Parathyroid adenoma (tissue), 2 donors: Measurements from ENCODE around the gene SEC23A.
A peak's percentile ranks its signal among the peaks of the same experiment; 100 is the strongest.
"Not testable (repeated sequence)": the region's sequence is repeated elsewhere in the genome, so short reads cannot be mapped to it uniquely, and the experiment has no call there.

Source experiments
- H2AFZ ChIP-seq: fragments of 300-600 bp; sonication (generic); one replicate; pipeline ENCODE4 v1.7.0; 2017; ENCODE audit warnings: antibody characterized with exemption, mild to moderate bottlenecking
- H3K27ac ChIP-seq: fragments of 300-600 bp; sonication (generic); one replicate; pipeline ENCODE4 v1.7.0; 2017
- H3K27me3 ChIP-seq: fragments of 300-600 bp; sonication (generic); one replicate; pipeline ENCODE4 v1.7.0; 2017; ENCODE audit warnings: low read length; ENCODE audit not compliant: control insufficient read depth, insufficient read depth
- H3K36me3 ChIP-seq: fragments of 300-600 bp; sonication (generic); one replicate; pipeline ENCODE4 v1.7.0; 2017; ENCODE audit warnings: low read length; ENCODE audit not compliant: control insufficient read depth, insufficient read depth
- H3K4me1 ChIP-seq: fragments of 300-600 bp; sonication (generic); one replicate; pipeline ENCODE4 v1.7.0; 2017; ENCODE audit warnings: control low read depth
- H3K4me2 ChIP-seq: fragments of 300-600 bp; sonication (generic); one replicate; pipeline ENCODE4 v1.7.0; 2017; ENCODE audit warnings: low read length
- H3K4me3 ChIP-seq: fragments of 300-600 bp; sonication (generic); one replicate; pipeline ENCODE4 v1.7.0; 2017; ENCODE audit warnings: low read depth, low read length
- H3K79me2 ChIP-seq: fragments of 300-600 bp; sonication (generic); one replicate; pipeline ENCODE4 v1.7.0; 2017; ENCODE audit warnings: control low read depth
- H3K9ac ChIP-seq: fragments of 300-600 bp; sonication (generic); one replicate; pipeline ENCODE4 v1.7.0; 2017; ENCODE audit warnings: mild to moderate bottlenecking
- H3K9me3 ChIP-seq: fragments of 300-600 bp; sonication (generic); one replicate; pipeline ENCODE4 v1.7.0; 2017; ENCODE audit warnings: low read length; ENCODE audit not compliant: control insufficient read depth
- TF ChIP-seq, protein P1 (sequence below): fragments of 300-600 bp; sonication (generic); IDR thresholded peaks from one replicate; pipeline ENCODE4 v1.7.0; 2017; ENCODE audit warnings: antibody characterized with exemption, mild to moderate bottlenecking
- donor health status: primary hyperparathyroidism.

The SEC23A gene

GRCh38 chr14:39138440-39138839 is 35.4 kb upstream of the SEC23A start:
- Histone ChIP-seq H3K36me3 (no peaks in the 10 kb centered on the region), H3K9me3 (no peaks in the 10 kb centered on the region)

DNA sequence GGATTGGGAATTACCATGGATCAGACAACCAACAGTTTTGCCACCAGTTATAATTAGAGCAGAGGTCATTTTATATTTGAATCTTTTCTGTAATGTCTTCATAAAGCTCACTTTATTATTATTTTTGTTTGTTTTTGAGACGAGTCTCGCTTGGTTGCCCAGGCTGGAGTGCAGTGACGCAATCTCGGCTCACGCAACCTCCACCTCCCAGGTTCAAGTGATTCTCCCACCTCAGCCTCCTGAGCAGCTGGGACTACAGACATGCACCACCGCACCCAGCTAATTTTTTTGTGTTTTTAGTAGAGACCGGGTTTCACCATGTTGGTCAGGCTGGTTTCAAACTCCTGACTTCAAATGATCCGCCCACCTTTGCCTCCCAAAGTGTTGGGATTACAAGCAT is 34.8 kb upstream of the SEC23A start:
- H3K79me2 ChIP-seq, H3K36me3 ChIP-seq: not testable (repeated sequence)

More at GRCh38 chr14:39138440-39138839, 35.4 kb upstream of the SEC23A start:
- no peak overlapping the region for H3K9ac ChIP-seq
- H3K4me3 ChIP-seq: no peak overlapping the region
- H3K27me3 ChIP-seq: no peaks in the 10 kb centered on the region
- no peaks in the 10 kb centered on the region for H3K79me2 ChIP-seq
- no peak overlapping the region for H2AFZ ChIP-seq
- TF ChIP-seq, protein P1, sequence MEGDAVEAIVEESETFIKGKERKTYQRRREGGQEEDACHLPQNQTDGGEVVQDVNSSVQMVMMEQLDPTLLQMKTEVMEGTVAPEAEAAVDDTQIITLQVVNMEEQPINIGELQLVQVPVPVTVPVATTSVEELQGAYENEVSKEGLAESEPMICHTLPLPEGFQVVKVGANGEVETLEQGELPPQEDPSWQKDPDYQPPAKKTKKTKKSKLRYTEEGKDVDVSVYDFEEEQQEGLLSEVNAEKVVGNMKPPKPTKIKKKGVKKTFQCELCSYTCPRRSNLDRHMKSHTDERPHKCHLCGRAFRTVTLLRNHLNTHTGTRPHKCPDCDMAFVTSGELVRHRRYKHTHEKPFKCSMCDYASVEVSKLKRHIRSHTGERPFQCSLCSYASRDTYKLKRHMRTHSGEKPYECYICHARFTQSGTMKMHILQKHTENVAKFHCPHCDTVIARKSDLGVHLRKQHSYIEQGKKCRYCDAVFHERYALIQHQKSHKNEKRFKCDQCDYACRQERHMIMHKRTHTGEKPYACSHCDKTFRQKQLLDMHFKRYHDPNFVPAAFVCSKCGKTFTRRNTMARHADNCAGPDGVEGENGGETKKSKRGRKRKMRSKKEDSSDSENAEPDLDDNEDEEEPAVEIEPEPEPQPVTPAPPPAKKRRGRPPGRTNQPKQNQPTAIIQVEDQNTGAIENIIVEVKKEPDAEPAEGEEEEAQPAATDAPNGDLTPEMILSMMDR: no peak
- no peak overlapping the region for H3K27ac ChIP-seq
- H3K4me2 ChIP-seq: no peak overlapping the region
- no peaks in the 10 kb centered on the region for H3K4me1 ChIP-seq

DNA sequence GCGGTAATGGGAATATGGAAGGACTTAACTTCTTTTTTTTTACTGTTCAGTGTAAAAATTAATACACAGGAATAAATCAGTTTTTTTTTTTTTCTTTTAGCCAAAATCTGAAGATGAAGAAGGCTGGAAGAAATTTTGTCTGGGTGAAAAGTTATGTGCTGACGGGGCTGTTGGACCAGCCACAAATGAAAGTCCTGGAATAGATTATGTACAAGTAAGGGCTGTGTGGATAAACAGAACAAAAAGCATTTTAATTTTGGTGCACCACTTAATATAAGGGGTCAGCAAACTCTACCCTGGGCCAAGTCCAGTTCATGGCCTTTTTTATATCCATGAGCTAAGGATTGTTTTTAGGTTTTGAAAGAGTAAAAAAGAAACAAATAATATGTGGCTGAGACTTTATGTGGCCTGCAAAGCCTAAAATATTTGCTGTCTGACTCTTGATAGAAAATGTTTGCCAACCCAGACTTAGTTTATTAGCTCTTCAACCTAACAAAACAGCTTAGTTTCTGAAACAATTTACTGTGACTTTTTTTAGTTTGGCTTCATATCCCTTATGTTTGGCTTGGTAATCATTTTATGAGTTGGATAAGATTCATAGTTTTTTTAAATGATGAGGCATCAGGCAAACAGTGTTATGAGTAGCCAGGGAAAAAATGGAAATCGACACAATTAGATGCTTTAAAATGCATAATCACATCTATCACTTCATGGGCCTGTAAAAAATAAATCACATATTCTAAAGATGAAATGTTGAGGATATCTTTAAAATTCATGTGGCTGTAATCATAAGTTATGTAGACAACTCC is 19.5 kb upstream of the SEC23A start:
- H3K9ac ChIP-seq: no peak overlapping the region
- H3K27me3 ChIP-seq: no peaks in the 10 kb centered on the region
- H3K79me2 ChIP-seq: no peaks in the 10 kb centered on the region
- H3K4me2 ChIP-seq: no peak overlapping the region
- H3K9me3 ChIP-seq: no peaks in the 10 kb centered on the region
- no peak overlapping the region for H3K4me3 ChIP-seq
- no peaks in the 10 kb centered on the region for H3K4me1 ChIP-seq
- no peak overlapping the region for H2AFZ ChIP-seq
- H3K36me3 ChIP-seq: no peaks in the 10 kb centered on the region
- TF ChIP-seq, protein P1: no peak
- no peak overlapping the region for H3K27ac ChIP-seq

More for the DNA sequence above, 34.8 kb upstream of the SEC23A start:
- H3K27ac ChIP-seq, H2AFZ ChIP-seq, H3K9me3 ChIP-seq, H3K9ac ChIP-seq, H3K27me3 ChIP-seq, H3K4me3 ChIP-seq, H3K4me2 ChIP-seq, H3K4me1 ChIP-seq: not testable (repeated sequence)

- TF ChIP-seq, protein P1: no peak
- H3K4me1 ChIP-seq: peaks cover 4% of the 10 kb centered on the region
- no peak within 1 kb of the TSS for H3K9ac ChIP-seq
- peak within 1 kb of the TSS; percentile 89 for H2AFZ ChIP-seq
- no peaks in the 10 kb centered on the region for H3K36me3 ChIP-seq
- H3K4me3 ChIP-seq: peak within 1 kb of the TSS; percentile 90
- H3K4me2 ChIP-seq: peak within 1 kb of the TSS; percentile 65
- H3K79me2 ChIP-seq: peaks cover 5% of the 10 kb centered on the region
- H3K9me3 ChIP-seq: no peaks in the 10 kb centered on the region
- H3K27me3 ChIP-seq: no peaks in the 10 kb centered on the region
- peak within 1 kb of the TSS; percentile 40 for H3K27ac ChIP-seq
These were observed 11.2 kb upstream of the SEC23A start, which contains the start of gene GEMIN2 for GRCh38 chr14:39114073-39114838. GEMIN2 (plus strand) TSS chr14:39114323; CDS start chr14:39114339, 16 bp downstream.

GRCh38 chr14:39113685-39114072 is 10.6 kb upstream of the SEC23A start:
- Histone ChIP-seq H3K9ac (no peak overlapping the region), H3K4me2 (peak overlapping the region; percentile 65), H3K4me3 (peak overlapping the region; percentile 90), H3K36me3 (no peaks in the 10 kb centered on the region), H3K4me1 (peaks cover 4% of the 10 kb centered on the region), H3K27me3 (no peaks in the 10 kb centered on the region), H3K79me2 (peaks cover 5% of the 10 kb centered on the region), H3K27ac (peak overlapping the region; percentile 40), H2AFZ (peak overlapping the region; percentile 89), H3K9me3 (no peaks in the 10 kb centered on the region)
- TF ChIP-seq, protein P1: no peak
